Measurements from ENCODE around the gene TRIM26.

GRCh38 chr6:30145818-30146217, 67.4 kb downstream of the TRIM26 start:
- TF ChIP-seq, protein P1, sequence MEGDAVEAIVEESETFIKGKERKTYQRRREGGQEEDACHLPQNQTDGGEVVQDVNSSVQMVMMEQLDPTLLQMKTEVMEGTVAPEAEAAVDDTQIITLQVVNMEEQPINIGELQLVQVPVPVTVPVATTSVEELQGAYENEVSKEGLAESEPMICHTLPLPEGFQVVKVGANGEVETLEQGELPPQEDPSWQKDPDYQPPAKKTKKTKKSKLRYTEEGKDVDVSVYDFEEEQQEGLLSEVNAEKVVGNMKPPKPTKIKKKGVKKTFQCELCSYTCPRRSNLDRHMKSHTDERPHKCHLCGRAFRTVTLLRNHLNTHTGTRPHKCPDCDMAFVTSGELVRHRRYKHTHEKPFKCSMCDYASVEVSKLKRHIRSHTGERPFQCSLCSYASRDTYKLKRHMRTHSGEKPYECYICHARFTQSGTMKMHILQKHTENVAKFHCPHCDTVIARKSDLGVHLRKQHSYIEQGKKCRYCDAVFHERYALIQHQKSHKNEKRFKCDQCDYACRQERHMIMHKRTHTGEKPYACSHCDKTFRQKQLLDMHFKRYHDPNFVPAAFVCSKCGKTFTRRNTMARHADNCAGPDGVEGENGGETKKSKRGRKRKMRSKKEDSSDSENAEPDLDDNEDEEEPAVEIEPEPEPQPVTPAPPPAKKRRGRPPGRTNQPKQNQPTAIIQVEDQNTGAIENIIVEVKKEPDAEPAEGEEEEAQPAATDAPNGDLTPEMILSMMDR (IDR thresholded peaks at IDR 0.05), result no peak
- TF ChIP-seq POLR2A (IDR thresholded peaks at IDR 0.05), result no peak

Data from lower leg skin (tissue), 3 donors.